ENCODE measurements around the gene CTNNBL1.

Gene CTNNBL1

DNA sequence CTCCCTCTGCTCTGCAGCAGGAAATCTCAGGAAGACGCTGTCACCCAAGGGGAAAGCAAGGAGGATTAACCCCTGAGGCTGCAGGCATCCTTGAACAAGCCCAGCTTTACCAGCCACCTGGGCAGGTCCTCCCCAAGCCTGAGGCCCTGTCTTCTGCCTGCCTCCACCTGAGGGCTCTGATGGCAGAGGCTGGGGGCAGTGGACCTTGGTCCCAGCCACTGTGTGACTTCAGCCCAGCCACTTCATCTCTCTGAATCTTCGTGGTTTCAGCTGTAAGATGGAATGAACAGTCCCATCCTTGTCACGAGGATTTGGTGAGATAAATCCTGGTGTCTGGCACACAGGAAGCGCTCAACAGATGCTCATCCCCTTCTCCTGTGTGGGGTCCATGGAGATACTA is 200.6 kb downstream of the CTNNBL1 start:
- peak overlapping the region; percentile 61 for H3K27ac ChIP-seq
- no peaks in the 10 kb centered on the region for H3K9me3 ChIP-seq (ENCODE audit: severe bottlenecking)
- no peaks in the 10 kb centered on the region for H3K36me3 ChIP-seq
- TF ChIP-seq, protein P1, sequence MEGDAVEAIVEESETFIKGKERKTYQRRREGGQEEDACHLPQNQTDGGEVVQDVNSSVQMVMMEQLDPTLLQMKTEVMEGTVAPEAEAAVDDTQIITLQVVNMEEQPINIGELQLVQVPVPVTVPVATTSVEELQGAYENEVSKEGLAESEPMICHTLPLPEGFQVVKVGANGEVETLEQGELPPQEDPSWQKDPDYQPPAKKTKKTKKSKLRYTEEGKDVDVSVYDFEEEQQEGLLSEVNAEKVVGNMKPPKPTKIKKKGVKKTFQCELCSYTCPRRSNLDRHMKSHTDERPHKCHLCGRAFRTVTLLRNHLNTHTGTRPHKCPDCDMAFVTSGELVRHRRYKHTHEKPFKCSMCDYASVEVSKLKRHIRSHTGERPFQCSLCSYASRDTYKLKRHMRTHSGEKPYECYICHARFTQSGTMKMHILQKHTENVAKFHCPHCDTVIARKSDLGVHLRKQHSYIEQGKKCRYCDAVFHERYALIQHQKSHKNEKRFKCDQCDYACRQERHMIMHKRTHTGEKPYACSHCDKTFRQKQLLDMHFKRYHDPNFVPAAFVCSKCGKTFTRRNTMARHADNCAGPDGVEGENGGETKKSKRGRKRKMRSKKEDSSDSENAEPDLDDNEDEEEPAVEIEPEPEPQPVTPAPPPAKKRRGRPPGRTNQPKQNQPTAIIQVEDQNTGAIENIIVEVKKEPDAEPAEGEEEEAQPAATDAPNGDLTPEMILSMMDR (IDR thresholded peaks at IDR 0.05; ENCODE audit: low read depth, low read length) = no peak
- H3K4me3 ChIP-seq (ENCODE audit: low read depth, low read length) = no peak overlapping the region
- DNase-seq = peak; percentile 57
- H3K27me3 ChIP-seq (ENCODE audit: insufficient read depth, low read depth, severe bottlenecking) = no peaks in the 10 kb centered on the region

DNA sequence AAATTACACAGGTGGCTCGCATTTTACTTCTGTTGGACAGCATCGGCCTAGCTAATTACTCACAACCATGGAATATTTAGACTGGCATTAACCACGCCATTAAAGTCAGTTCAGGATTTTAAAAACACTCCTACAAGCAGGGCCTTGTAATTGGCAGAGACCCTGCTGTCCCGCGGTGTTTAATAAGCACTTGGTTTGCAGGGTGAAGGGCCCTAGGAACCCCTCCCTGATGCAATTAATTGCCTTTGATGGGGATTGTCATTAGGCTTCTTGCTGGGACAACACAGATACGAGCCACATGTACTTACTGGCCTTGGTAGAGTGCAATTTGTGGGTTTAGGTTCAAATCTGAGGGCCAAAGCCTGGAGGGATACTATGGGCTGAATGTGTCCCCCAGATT is 201.3 kb downstream of the CTNNBL1 start:
- DNase-seq = no peak
- Histone ChIP-seq H3K9me3 (ENCODE audit: severe bottlenecking) (no peaks in the 10 kb centered on the region), H3K36me3 (no peaks in the 10 kb centered on the region), H3K27ac (peak overlapping the region; percentile 61), H3K4me3 (ENCODE audit: low read depth, low read length) (no peak overlapping the region), H3K27me3 (ENCODE audit: insufficient read depth, low read depth, severe bottlenecking) (no peaks in the 10 kb centered on the region)
- TF ChIP-seq, protein P1 (IDR thresholded peaks at IDR 0.05; ENCODE audit: low read depth, low read length) = no peak

DNA sequence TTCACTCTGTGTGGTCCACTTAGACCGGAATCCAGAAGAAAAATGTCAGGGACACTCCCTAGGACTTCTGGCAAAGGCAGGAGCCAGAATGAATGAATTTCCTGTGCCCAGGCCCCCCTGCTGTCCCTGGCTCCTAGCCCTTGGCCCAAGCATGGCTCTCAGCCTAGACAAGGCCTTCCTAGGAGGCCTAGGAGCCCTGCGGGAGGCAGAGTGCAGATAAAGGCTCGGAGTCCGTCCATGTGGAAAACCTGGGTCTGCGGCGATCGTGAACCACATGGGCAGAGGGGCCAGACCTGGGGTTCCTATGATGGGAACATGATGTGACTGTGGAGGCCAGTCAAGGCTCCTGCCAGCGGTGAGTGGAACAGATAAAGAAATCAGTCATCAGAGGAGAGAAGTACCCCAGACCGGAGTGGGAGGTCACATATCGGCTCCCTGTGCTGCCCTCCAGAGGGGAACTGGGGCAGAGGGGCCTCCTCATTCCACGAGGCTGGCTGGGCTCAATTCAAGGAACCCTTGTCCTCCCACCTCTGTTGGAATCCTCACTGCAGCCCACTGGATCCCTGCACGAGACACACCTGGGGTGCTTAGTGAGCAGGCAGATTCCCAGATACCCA is 203.2 kb downstream of the CTNNBL1 start:
- H3K27ac ChIP-seq = peak overlapping the region; percentile 47; the same call in 1 of the 2 replicates
- DNase-seq = peak; percentile 78

DNA sequence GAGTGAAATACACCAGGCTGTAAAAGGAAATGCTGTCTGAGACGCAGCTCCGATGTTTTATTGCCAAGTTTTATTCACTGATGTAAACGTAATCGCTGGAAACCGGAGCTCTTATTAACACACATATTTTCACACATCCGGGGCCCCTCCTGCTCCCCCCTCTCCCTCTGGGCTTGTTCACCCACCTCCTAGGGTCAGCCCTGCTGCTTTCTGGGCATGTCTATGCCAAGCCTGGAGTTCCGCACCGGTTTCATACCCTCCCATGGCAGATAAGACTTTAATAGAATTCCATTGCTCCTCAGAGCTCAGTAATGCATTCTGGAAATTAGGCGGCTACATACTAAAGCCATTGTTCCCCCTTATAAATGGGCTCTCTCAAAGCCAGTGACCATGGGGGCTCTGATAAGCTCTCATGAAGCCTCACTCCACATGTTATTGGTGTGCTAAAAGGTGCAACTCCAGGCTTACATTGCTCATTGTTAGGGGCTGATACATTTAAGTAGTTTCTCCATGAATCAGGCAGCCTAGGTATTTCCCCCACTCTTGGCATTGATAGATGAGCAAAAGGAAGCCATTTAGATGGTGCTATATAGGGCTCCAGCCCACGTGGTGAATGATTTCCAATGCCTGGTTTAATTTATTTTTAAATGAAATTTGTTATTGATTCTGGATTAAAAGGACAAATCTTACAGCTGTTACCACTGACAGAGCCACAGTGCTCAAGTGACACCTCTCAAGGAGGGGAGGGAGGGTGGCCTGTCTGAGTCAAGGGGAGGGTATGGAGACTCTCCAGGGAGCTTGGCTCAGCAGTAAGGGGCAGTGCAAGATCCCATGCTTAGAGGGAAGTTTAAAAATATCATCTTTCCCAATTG is 204.6 kb downstream of the CTNNBL1 start:
- no peaks in the 10 kb centered on the region for H3K36me3 ChIP-seq
- TF ChIP-seq, protein P1 (IDR thresholded peaks at IDR 0.05; ENCODE audit: low read depth, low read length) = no peak
- H3K9me3 ChIP-seq (ENCODE audit: severe bottlenecking) = no peaks in the 10 kb centered on the region
- no peak for DNase-seq
- H3K4me3 ChIP-seq (ENCODE audit: low read depth, low read length) = no peak overlapping the region
- no peaks in the 10 kb centered on the region for H3K27me3 ChIP-seq (ENCODE audit: insufficient read depth, low read depth, severe bottlenecking)
- no peak overlapping the region; the same call in 1 of the 2 replicates for H3K27ac ChIP-seq

More for the DNA sequence above, 203.2 kb downstream of the CTNNBL1 start:
- Histone ChIP-seq H3K27me3 (ENCODE audit: insufficient read depth, low read depth, severe bottlenecking) (no peaks in the 10 kb centered on the region), H3K36me3 (no peaks in the 10 kb centered on the region), H3K9me3 (ENCODE audit: severe bottlenecking) (no peaks in the 10 kb centered on the region), H3K4me3 (ENCODE audit: low read depth, low read length) (no peak overlapping the region)
- TF ChIP-seq, protein P1 (IDR thresholded peaks at IDR 0.05; ENCODE audit: low read depth, low read length) = peak; percentile 88

DNA sequence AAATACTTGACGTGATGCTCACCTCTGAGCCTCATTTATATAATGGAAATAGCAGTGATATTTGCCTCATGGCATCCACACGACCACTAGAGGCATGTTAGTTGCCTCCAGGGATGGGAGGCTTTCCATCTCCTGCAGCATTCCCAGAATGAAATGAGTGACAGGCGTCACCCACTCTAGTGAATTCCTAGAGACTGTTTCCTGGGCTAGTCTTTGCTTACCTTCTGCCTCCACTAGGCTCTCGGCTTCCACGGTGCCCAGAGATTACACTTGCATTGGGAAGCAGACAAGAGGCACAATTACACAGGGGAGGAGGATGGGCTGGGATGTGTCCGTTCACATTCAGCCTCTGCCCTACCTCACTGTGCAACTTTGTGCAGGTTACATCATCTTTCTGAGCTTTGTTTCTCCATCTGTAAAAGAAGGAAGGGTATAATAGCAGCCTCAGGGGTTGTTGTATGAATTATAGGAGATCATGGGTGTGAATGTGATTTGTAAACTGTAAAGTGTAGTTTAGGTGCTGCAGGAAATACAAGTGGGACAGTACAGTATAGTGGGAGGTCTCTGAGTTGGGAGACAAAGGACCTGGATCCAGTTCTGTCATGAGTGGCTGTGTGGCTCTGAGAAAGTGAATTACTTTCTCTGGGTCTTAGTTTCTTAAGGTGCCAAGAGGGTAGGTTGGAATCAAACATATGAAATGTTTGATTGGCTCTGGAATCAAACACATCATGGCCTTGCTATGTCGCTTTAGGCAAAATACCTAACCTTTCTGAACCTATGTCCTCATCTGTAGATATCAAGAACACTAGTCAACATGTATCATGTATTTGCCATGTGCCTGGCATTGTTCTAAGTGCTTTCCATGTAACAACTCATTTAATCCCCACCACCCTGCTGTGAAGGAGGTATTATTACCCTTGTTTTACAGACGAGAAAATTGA is 205.5 kb downstream of the CTNNBL1 start:
- DNase-seq = no peak
- Histone ChIP-seq H3K27ac (no peak overlapping the region), H3K4me3 (ENCODE audit: low read depth, low read length) (no peak overlapping the region), H3K9me3 (ENCODE audit: severe bottlenecking) (no peaks in the 10 kb centered on the region), H3K27me3 (ENCODE audit: insufficient read depth, low read depth, severe bottlenecking) (no peaks in the 10 kb centered on the region), H3K36me3 (no peaks in the 10 kb centered on the region)
- TF ChIP-seq, protein P1 (IDR thresholded peaks at IDR 0.05; ENCODE audit: low read depth, low read length) = no peak

Data from WERI-Rb-1 (cell line).